ENCODE results near the gene AP3S1.

- TF ChIP-seq POLR2AphosphoS5 (IDR thresholded peaks at IDR 0.05) (no peak), CTCF (IDR thresholded peaks at IDR 0.05) (peak in 4 of 7 experiments; percentile 36 to 52 (median 42)), EP300 (IDR thresholded peaks at IDR 0.05) (no peak), POLR2A (IDR thresholded peaks at IDR 0.05) (no peak)
Observed at GRCh38 chr5:115838885-115839518, 2.7 kb upstream of the AP3S1 start.

Data from stomach (tissue), 4 donors.